Measurements from ENCODE around the gene ZNF524. TPM values are rescaled to one million over a fixed set of nuclear protein-coding genes. Genes with fewer than 3 reads are reported as not detected.

Gene ZNF524
- total and polyA plus RNA-seq, 10 of the 15 experiments (the other 5 are each of a cell fraction or from before 2014, with no cell fraction given): 0.47 to 18.6 (median 12.4) TPM; not detected in 1

DNA sequence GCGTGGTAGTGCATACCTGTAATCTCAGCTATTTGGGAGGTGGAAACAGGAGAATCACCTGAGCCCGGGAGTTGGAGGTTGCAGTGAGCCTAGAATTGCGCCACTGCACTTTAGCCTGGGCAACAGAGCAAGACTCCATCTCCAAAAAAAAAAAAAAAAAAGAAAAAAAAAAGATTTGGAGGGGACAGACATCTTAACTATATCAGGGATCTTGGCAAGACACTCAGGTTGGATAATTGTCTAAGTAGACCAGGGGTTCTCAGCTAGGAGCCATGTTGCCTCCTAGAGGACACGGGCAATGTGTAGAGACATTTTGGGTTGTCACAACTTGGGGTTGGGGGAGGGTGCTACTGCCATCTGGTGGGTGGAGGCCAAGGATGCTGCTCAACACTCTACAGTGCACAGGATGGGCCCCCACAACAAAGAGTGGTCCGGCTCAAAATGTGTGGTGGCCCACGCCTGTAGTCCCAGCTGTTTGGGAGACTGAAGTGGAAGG lies 38.8 kb downstream of the ZNF524 start (continued):
- no peak for TF ChIP-seq EP300 (IDR thresholded peaks at IDR 0.05; ENCODE audit: borderline replicate concordance in 1 of 2, control insufficient read depth in 1 of 2, low read depth in 2 of 2, low read length in 2 of 2)
- no peak for TF ChIP-seq WRNIP1 (IDR thresholded peaks at IDR 0.05; ENCODE audit: borderline replicate concordance, low read depth, low read length)
- no peak for TF ChIP-seq GABPA (IDR thresholded peaks at IDR 0.05; ENCODE audit: low read depth)
- TF ChIP-seq, protein P1, sequence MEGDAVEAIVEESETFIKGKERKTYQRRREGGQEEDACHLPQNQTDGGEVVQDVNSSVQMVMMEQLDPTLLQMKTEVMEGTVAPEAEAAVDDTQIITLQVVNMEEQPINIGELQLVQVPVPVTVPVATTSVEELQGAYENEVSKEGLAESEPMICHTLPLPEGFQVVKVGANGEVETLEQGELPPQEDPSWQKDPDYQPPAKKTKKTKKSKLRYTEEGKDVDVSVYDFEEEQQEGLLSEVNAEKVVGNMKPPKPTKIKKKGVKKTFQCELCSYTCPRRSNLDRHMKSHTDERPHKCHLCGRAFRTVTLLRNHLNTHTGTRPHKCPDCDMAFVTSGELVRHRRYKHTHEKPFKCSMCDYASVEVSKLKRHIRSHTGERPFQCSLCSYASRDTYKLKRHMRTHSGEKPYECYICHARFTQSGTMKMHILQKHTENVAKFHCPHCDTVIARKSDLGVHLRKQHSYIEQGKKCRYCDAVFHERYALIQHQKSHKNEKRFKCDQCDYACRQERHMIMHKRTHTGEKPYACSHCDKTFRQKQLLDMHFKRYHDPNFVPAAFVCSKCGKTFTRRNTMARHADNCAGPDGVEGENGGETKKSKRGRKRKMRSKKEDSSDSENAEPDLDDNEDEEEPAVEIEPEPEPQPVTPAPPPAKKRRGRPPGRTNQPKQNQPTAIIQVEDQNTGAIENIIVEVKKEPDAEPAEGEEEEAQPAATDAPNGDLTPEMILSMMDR (IDR thresholded peaks at IDR 0.05 in 2 of 3, conservative IDR thresholded peaks at IDR 0.05 in 1 of 3; ENCODE audit: control insufficient read depth in 2 of 3, extremely low read depth in 1 of 3, insufficient read depth in 1 of 3, low read depth in 3 of 3, low read length in 3 of 3): peak; percentile 52 to 69 (median 67)
- peak; percentile 41; the same call in 1 of the 2 replicates for TF ChIP-seq HCFC1 (IDR thresholded peaks at IDR 0.05; ENCODE audit: low read length)
- no peak for TF ChIP-seq HDGF (IDR thresholded peaks at IDR 0.05)
- no peak for TF ChIP-seq STAT1 (conservative IDR thresholded peaks at IDR 0.05)
- TF ChIP-seq NR2C1 (IDR thresholded peaks at IDR 0.05): 0 out of 2 replicates have a peak, but pooled peaks have one; percentile 16
- no peak for TF ChIP-seq YBX1 (IDR thresholded peaks at IDR 0.05)
- TF ChIP-seq POLR2A (IDR thresholded peaks at IDR 0.05; ENCODE audit: low read depth, low read length): peak; percentile 35; the same call in 1 of the 2 replicates
- no peak for TF ChIP-seq NFXL1 (IDR thresholded peaks at IDR 0.05; ENCODE audit: borderline replicate concordance)
- TF ChIP-seq TCF7 (IDR thresholded peaks at IDR 0.05; ENCODE audit: borderline replicate concordance): no peak
- 0 out of 2 replicates have a peak, but pooled peaks have one; percentile 30 for TF ChIP-seq RELB (IDR thresholded peaks at IDR 0.05; ENCODE audit: low read depth)
- TF ChIP-seq ZZZ3 (IDR thresholded peaks at IDR 0.05; ENCODE audit: control insufficient read depth, insufficient read length, low read depth): no peak
- TF ChIP-seq POU2F2 (IDR thresholded peaks at IDR 0.05; ENCODE audit: borderline replicate concordance, low read depth, low read length): no peak
- TF ChIP-seq CREB1 (IDR thresholded peaks at IDR 0.05; ENCODE audit: low read depth): 0 out of 2 replicates have a peak, but pooled peaks have one; percentile 42
- TF ChIP-seq E4F1 (IDR thresholded peaks at IDR 0.05; ENCODE audit: borderline replicate concordance, partially characterized antibody): no peak
- peak in 1 of 2 experiments; percentile 54; a peak in 1 of 3 replicates for TF ChIP-seq EGR1 (IDR thresholded peaks at IDR 0.05; ENCODE audit: borderline replicate concordance in 1 of 2, low read depth in 2 of 2, low read length in 2 of 2)
- TF ChIP-seq SMARCA5 (IDR thresholded peaks at IDR 0.05): peak; percentile 85
- TF ChIP-seq KDM1A (IDR thresholded peaks at IDR 0.05; ENCODE audit: borderline replicate concordance): no peak
- no peak for TF ChIP-seq IRF3 (IDR thresholded peaks at IDR 0.05)
- TF ChIP-seq CHD2 (IDR thresholded peaks at IDR 0.05; ENCODE audit: borderline replicate concordance, low read depth, low read length): no peak
- no peak for TF ChIP-seq MEF2B (IDR thresholded peaks at IDR 0.05; ENCODE audit: partially characterized antibody, poor library complexity, severe bottlenecking)
- no peak for TF ChIP-seq MTA2 (IDR thresholded peaks at IDR 0.05; ENCODE audit: low read depth)
- no peak for TF ChIP-seq RCOR1 (conservative IDR thresholded peaks at IDR 0.05; ENCODE audit: low read depth, low read length)

Measured in GM12878 (cell line).